HL-60/S4 (cell line): Measurements from ENCODE around the gene EHD4.

Experiments used
- in situ Hi-C: fragments of 300-500 bp; cut with MboI; formaldehyde crosslinking; loops from 2 replicates; pipeline ENCODE4 v1.14.3; 2022; ENCODE audit warnings: low sequenced_read_pairs

EHD4 gene

DNA sequence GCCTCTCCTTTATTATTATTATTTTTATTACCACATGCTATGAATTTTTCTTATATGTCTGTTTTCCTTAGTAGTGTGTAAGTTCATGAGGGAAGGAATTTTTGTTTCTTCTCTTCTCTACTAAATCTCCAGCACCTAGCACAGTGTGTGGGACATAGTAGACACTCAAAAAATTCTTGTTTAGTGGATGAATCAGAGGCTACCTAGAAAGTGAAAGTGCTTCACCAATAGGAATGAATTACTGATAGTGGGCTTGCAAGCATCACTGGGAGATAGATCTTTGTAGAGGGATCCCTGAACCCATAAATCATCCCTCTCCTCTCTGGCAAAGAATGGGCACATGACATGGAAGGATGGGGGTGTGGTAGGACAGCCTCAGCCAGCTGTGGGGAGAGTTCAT, 87.0 kb downstream of the EHD4 start:
- in situ Hi-C loops = no loop called here

DNA sequence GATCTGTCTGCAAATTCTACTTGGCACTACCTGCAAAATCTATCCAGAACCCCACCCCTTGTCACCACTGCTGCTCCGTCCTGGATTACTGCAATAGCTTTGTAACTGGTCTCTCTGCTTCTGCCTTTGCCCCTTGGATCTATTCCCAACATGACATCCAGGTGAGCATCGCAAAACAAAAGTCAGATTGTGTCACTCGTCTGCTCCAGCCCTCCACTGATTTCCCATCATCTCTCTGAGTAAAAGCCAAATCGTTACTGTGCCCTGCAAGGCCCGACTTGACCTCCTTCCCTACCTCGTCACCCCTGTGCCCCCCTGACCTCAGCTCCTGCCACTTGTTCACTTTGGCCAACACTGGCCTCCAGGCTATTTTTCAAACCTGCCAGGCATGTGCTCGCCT, 87.9 kb downstream of the EHD4 start:
- in situ Hi-C loops = no loop called here

DNA sequence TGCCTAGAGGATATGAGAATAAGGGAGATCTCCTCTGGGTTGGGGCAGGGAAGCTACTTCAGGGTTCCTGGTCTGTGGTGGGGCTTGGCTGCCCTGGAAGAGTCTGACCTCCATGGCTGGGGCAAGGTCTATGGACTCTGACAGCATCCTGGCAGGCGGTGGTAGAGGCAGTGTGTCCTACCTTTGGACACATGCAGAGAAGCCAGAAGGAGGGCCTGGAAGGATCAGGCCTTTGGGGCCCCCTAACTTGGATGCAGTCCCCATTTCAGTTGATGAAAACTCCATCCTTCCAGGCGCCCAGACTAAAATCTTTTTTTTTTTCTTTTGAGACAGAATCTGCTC, 88.9 kb downstream of the EHD4 start:
- in situ Hi-C loops = no loop called here

DNA sequence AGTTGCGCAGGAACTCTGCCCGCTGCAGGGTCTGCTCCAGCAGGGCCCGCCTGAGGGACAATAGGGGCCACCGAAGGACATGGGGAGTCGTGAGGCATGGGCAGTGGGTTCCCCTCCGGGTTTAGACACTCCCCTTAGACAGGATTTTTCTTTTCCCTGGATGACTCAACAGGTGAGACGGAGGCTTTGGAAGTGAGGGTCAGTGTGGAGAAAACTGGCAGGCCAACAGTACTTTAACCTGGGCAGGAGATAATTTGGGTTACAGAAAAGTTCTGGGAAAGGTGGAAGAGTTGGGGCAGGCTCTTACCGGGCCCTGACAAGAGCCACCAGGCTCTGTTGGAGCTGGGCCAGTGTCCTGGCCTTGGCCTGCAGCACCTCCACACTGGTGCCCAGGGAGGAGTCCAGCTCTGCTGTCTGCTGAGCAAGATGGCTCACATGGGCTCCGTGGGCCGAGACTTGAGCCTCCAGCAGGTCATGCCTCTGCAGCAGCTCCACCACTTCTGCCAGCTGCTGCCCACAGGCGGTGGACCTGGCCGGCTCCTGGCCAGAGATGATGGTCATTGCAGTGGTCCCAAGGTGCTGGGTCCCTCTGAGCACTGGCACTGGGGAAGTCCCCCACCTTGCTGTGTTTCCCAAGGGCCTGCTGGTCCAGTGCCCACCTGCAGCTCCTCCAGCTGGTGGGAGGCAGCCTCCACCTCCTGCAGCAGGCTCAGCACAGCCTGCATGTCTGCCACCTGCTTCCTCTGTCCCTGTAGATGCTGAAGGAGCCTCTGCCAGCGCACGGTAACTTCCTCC, 89.5 kb downstream of the EHD4 start:
- in situ Hi-C loops = no loop called here

DNA sequence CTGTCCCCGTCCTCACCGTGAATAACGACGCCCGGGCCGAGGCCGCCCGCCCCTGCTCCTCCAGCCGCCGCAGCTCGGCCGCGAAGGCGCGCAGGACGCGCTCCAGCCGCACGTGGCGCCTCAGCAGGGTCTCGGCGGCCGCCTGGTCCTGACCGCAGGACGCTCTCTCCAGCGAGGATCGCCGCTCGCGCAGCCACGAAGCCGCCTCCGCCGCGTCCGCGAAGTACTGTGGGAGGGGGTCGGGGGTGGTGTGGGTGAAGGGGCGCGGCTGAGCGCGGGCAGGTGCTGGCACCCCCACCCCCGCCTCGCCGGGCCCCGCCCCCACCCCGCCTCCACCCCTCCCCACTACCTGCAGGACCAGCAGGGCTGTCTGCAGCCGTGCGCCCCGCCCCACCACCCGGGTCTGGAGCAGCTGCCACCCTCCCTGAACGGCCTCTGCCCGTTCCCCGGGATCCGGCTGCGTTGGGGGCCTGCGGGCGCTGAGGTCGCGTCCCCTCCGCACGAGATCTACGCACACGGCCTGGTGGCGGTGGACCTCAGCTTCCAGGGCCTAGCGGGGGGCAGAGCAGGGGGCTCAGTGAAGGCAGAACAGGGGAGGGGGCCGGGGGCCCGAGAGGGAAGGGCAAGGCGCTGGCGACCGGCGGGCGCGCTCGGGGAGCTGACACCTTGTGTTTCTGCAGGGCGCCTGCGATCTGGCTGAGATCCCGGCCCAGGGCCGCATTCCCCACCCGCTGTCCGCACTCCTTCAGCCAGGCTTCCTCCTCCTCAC, 90.3 kb downstream of the EHD4 start:
- in situ Hi-C loops = no loop called here

DNA sequence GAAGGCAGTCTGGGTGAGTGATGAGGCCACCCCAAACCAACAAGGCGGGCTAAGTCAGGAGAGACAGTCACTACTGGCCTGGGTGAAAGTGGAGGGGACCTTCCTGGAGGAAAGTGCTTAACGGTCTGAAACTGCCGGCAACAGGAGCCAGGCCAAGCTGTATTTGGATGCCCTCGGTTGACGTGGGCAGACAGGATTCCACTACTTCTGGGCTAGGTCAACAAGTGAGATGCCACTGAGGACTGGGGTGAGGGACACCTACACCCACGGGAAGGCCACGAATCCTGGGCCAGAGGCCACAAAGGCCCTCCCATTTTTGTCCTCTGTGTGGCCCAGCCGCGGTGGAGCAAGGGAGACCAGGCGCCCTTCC, 90.8 kb downstream of the EHD4 start:
- in situ Hi-C loops = no loop called here

DNA sequence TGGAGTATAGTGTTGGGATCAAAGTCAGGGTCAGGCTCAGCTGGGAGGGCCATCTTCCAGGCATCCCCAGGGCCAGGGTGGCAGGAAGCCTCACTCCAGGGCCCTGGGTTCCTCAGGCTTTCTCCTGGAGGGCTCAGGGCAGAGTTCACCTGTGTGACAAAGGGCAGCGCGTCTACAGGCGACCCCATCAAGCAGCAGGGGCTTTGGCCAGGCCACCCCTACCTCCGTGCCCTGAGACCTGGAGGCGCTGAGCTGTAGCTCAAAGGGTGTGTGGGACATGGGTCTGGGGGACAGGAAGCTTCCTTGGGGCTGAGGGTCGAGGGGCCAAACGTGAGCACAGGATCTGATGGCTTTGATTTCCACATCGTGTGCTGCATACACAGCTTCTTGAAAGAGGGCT, 91.3 kb downstream of the EHD4 start:
- in situ Hi-C loops = no loop called here

DNA sequence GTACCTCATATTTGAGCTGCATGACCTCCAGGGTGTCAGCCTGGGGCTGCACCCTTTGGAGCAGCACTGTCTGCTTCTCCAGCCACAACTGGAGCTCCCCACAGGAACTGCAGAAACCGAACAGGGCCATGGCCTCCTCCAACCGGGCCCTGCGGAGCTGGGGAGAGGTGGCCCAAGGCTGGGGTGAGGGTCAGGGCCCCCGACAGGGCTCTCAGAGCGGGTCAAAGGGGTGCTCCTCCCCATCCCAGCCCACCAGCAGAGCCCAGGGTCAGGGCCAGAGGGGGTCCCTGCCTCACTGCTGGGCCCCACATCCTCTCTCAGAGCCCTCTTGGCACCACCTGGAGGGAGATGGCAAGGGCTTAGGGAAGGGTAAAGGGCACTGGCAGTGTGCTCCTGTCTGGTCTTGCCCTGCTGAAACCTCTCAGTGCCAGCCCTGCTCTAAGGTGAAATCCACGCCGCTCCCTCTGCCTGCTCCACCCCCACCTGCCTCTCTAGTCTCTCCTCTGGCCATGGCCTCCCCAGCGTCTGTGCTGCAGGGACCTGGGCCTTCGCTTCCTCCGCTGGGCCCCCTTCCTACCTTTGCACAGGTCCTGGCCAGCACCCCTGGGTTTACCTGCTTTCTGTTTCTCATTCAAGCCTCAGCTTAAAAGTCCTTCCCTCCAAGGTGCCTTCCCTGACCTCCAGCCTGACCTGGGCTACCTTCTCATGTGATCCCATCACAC, 92.0 kb downstream of the EHD4 start:
- in situ Hi-C loops = no loop called here

DNA sequence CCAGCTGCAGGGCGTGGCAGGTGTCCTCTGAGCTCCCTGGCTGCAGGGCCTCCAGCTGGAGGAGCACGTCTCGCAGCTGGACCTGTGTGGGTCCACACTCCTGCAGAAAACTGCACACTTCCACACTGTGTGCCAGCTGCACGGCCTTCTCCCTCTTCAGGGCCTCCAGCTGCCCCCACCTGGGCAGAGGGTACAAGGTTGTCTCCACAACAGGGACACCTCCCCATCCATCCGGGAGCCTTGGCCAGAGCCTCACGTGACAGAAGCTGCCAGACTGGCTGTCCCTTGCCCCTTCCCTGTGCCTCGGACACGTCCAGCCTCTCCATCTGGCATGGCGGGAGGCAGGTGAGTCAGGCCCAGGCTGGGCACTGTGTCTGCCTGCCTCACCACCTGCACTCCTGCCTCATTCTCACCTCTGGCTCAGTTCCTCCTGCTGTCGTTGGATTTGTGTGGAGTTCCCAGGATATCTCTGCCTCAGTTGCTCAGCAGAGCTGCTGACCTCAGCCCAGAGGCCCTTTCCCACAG, 93.0 kb downstream of the EHD4 start:
- in situ Hi-C loops = no loop called here

DNA sequence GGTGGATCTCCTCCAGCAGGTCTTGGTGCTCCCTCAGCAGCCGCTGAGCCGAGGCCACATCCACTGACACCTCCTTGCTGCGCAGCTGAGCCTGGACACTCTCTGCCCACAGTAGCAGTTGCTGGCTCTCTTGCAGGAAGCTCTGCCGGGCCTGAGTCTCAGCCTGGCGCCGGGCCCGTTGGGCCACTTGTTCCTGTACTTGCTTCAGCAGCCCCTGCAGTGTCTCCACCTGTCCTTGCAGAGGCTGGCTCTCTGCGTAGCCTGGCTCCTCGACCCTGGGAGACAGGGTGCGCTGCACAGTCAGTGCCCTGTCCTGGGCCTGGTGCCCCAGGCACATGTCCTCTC, 94.0 kb downstream of the EHD4 start:
- in situ Hi-C loops = no loop called here

DNA sequence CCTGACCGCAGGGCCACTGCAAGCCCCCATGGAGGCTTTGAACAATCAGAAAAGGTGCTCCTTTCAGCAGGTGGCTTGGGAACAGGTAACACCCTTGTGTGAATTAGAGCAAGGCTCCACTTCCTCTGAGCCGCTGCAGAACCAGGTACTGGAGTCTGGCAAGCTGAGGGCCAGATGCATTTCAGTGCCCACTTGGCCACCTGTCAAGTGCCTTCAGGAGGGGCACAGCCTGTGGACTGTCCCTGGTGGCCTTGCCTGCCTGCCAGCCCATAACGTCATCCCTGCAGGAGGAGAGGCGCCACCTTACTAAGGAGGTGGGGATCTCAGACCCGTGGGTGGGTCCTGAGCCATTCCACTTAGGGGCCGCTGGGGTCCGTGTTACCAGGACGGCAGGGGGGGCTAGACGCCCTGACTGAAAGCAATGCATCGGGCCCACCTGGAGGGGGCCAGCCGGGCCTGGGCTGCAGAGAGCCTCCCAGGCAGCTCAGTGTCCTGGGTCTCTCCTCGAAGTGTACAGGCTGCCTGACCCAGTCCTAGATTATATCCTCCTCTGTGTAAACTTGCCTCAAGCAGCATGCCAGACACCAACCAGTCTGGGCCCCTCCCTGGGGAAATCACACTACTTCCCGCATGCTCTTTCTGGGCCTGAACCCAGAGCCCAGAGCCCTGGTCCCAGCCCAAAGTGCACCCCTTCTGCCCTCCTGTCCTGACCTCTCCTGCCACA, 94.6 kb downstream of the EHD4 start:
- in situ Hi-C loops = no loop called here

DNA sequence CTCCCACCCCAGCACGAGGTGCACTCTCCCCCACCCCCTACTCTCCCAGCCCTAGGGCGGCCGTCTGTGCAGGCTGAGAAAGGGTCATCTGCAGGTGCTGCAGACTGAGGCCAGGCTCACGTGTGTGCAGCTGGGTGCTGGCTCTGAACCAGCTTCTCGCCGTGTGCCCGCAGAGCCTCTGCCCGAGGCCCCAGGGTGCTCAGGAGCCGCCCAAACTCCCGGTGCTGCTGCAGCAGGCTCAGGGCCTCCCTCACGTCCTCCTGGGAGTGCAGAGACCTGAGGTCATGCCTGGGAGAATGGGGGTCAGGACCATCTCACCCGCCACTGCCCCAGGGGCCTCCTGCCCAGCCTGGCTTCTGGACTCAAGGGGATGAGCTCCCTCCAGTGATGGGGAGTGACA, 95.7 kb downstream of the EHD4 start:
- in situ Hi-C loops = no loop called here

DNA sequence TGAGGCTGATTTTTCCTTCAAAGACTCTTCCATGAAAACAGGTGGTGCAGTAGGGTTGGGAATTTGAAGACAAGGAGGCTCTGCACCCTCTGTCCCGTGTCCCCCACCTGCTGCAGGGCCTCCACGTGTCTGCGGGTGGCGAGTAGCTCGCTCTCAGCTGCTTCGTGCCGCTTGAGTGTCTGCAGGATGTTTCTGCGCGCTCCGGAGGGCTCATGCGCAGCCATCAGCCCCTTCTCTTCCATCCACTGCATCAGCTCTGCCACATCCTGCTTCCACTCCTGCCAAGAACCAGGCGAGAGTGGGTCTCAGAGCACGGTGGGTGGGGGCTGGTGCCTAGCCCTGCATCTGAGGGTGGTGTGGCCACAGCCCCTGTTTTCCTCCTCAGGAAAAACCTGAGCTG, 96.3 kb downstream of the EHD4 start:
- in situ Hi-C loops = no loop called here

DNA sequence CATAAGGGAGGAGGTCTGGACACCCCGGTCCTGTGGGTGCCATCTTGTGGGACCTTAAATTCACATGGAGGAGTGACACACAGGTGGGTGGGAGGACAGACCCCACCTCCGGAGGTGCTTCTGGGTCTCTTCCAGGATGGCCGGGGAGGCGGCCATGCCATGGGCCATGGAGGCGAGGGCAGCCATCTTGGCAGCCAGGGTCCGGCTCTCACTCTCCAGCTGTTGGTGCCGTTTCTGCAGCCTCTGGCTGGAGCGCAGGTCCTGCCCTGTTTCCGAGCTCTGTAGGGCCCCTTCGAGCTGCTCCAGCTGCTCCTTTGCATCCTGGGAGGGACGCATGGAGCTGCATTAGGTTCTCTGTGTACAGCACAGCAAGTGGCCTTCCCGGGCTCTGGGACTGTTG, 97.6 kb downstream of the EHD4 start:
- in situ Hi-C loops = no loop called here

DNA sequence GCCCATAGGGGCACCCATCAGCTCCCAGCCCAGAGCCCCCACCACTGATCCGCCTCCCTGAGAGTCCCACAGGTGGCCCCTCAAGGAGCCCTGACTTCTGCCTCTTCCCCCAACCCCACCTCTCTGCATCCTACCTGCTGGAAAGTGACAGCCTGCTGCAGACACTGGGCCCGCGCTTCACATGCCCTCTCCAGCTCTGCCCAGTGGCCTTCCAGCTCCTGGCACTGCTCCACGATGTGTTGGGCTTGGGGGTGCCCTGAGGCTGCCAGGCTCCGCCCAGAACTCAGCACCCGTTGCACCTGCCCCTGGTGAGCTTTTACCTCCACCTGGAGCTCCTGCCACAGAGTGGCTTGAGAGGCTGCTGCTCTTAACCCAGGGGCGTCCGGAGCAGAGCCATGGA, 98.6 kb downstream of the EHD4 start:
- in situ Hi-C loops = no loop called here

DNA sequence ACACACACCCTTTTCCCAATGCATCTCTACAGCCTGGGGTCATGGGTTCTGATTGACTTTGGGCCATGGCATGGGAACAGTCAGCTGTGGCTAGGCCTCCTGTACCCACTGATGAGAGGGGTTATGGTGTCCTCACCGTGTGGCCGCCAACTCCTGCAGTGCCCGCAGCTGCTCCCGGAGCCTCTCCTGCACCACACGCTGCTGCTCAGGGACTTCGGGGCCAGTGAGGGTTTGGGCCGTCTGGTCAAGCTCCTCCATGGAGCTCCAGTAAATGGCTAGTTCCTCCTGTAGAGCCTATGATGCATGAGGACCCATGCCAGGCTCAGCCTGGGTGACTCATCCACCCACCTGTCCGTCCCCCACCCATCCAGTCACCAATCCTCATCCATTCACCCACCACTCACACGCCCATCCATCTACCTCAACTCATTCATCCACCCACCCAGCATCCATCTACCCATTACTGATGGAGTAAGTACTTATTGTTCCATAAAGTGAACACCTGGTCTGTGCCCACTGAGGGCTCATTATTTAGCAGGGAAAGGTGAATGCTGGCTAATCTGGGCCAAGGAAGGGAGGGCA, 100.1 kb downstream of the EHD4 start:
- in situ Hi-C loops = no loop called here

DNA sequence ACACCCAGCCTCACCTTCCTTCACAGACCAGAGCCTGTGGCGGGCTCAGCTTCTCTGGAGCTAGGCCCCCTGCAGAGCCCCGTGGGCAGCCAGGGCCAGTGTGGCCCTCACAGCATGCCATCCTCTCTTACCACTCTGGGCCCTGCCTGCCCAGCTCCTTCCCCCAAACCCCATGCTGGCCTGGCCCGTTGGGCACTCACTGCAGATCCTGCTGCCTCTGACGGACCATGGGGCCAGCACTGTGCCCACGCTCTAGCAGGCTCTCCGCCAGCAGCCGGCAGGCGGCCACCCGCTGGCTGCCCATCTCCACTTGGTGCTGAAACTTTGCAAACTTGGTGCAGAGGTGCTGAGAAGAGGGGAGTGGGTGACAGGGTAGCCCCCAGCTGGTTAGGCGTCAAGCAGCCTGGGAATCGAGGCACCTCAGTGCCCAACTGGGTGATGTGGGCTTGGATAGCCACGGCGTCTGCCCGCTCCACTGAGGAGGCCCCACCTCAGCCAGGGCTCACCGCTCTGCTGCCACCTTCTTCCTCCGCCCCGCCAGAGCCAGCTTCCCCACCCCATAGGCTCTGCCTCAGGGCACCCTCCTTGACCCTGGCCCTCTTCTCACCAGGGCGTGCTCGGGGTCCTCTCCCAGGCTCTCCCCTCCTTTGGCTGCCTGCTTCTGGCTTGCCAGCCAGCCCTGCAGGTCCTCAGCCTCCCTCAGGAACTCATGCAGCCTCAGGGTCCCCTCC, 101.0 kb downstream of the EHD4 start:
- in situ Hi-C loops = no loop called here

DNA sequence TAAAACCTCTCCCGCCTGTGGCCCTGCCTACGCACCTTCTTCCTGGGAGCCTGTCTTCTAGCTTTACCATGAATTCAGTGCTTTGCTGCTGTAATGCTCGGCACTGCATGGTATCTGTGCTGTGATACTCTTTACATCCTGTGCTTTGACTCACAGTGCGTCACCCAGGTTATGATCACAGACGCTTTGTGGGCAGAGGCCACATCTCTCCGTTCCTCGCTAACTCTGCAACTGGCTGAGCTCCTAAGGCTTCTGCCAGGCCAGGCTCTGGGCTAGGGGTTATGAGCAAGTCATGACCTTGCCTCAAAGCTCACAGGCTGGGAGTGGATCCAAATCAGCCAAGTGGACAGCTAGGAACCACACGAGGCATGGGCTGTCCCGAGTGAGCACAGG, 101.7 kb downstream of the EHD4 start:
- in situ Hi-C loops = no loop called here

DNA sequence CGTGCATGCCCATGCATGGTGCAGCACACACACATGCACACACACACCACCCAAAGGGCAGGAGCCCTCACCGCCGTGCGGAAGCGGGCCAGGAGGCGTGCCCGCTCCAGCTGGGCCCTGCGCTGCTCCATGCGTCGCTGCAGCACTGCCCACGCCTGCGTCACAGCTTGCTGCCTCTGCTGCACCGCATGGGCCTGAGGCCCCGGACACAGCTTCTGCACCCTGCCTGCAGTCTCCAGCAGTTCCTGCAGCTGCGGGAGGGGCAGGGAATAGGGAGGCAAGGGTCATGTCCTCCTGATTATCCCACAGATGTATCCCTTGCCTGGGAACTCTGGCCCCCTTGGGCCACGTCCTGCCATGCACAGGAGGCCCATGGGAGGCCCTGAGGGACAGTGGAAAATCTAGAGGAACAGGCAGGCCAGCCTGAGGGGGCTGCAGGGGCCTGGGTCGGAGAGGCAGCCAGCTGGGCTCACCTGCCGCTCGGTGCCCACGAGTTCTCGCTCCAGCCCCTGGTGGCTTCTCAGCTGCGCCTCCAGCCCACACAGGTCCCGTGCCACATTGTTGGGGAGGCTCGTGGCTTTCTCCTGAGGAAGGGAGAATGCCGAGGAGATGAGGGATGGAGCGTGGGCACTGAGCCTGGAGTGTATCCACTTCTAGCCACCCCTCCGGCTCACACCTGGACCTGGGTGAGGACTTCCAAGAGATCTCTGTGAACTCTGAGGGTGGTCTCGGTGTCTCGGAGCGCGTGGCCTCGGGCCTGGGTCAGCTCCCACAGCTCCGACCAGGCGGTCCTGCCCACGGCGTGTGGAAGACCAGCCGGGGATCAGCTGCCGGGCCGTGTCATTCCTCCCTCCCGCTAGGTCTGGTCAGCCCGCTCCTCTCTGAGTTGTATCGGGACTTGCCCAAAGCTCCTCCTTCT, 102.3 kb downstream of the EHD4 start:
- in situ Hi-C loops = no loop called here
